Urothelium cell line (cell line): Measurements from ENCODE around the gene BAG1.

Experiments used
- DNase-seq: peaks from one replicate; pipeline ENCODE4 v3.0.0; 2011; ENCODE audit warnings: low spot score, mixed read lengths
- FAIRE-seq: peaks from 2 replicates; lab custom pipeline; 2011; peaks lifted over from hg19 to GRCh38; lab: Jason Lieb, UNC

Gene BAG1

DNA sequence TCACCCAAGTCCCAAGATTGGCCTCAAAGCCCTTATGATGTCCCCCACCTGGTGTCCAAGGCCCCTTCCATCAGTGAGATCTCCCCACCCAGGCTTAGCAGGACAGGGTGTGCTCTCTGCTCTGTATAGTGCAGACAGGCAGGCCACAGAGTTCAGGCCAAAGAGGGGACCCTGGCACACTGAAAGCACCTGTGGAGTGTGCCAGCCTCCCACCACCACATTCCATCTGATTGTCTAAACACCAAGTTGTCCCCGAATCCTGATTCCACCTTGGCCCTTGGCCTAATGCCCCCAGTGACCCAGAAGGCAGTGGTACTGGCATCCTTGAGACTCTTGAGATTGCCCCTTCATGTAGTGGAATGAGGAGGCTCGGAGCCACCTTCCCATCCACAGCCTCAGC, 19.2 kb downstream of the BAG1 start:
- no peak for FAIRE-seq
- no peak for DNase-seq

DNA sequence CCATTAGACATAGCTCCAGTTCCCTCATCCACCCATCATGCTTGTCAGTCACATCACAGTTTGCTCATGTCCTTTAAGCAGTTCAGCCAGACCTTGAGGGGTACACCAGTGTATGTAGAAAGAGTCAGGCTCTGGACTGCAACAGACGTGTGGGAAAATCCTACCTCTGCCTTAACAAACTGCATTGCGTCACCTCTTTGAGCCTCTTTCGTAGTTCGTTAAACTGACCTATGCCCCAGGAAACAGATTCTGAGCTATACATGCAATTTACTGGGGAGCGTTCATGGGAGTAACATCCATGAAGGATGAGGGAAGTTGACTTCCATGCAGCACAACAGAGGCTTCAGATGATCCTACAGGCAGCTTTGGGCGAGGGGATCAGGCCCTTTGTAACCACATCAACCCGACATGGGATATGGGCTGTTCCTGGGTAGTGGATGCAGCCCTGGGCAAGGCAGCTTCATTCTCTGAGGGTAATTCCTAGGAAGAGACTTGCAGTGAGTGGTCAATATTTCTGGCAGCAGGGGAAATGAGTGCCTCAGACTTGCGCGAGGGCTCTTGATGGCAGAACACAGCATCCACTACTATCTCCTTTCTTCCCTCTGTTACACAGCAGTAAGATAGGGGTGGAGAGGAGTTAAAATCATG, 20.2 kb downstream of the BAG1 start:
- DNase-seq (no peak), FAIRE-seq (no peak)

DNA sequence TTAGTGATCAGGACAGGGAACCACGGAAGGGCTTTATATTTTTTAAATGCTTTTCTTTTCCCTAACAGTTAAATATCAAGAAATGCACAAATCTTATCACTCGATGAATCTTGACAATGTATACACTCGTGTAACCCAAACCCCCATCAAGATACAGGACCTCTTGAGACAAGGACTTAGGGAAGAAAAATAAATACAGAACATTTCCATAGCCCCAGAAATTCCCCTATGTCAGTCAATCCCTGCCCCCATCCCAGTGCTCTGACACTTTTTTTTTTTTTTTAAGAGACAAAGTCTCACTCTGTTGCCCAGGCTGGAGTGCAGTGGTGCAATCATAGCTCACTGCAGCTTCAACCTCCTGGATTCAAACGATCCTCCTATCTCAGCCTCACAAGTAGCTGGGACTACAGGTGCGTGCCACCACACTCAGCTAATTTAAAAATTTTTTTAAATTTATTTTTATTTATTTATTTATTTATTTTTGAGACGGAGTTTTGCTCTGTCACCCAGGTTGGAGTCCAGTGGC, 21.8 kb downstream of the BAG1 start:
- DNase-seq (no peak), FAIRE-seq (no peak)

DNA sequence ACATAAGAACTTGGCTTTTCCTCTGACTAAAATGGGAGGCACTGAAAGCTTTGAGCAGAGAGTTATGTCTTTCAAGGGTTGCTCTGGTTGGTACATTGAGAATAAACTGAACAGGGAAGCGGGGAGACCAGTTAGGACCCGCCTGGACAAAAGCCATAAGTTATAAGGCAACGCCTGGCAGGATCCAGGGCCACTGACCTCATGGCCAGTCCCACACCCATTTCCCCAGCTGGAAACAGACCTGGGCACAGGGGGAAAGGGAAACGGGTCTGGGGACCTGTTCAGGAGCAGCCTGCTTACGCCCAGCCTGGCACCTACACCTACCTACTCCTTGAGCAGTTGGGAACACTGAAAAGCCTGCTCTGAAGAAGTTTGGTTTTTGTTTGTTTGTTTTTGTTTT, 23.2 kb downstream of the BAG1 start:
- FAIRE-seq (no peak), DNase-seq (no peak)

DNA sequence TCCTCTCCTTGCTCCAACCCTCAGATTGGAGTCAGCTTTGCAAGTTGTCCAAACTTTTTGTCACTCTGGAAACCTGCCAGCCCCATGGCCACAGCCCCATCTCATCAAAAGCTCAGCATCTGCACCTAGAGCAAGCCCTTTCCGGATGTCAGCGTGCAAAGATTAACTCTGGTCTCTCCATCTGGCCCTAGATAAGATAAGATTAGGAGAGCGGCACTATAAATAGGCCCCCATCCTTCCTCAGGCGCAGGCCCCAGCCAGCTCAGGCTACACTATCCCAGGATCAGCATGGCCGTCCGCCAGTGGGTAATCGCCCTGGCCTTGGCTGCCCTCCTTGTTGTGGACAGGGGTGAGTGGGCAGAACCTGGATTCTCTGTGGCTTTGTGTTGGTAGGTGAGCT, 24.6 kb downstream of the BAG1 start, which contains the start of gene SPINK4:
Gene SPINK4, plus strand, starts transcription at position 247 of the 400 bp plus-strand sequence. Its CDS starts 42 bp downstream, at position 289.
- FAIRE-seq = no peak
- no peak for DNase-seq

DNA sequence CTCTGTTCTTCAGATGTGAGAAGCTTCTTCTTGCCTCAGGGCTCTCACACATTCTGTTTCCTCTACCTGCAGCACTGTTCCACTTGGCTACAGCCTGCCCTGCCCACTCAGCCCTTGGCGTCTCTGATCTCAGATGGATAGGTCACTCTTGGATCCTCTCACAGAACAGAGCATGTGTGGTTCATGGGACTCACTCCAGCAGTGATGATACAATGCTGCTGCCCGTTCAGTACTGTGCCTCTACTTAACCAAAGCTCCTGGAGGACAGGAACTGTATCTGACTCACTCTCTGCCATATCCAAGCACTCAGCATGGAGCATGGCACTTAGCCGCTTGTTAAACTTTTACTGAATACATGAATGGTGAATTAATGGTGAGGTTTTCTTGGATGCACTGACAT, 27.9 kb downstream of the BAG1 start:
- DNase-seq (no peak), FAIRE-seq (no peak)

DNA sequence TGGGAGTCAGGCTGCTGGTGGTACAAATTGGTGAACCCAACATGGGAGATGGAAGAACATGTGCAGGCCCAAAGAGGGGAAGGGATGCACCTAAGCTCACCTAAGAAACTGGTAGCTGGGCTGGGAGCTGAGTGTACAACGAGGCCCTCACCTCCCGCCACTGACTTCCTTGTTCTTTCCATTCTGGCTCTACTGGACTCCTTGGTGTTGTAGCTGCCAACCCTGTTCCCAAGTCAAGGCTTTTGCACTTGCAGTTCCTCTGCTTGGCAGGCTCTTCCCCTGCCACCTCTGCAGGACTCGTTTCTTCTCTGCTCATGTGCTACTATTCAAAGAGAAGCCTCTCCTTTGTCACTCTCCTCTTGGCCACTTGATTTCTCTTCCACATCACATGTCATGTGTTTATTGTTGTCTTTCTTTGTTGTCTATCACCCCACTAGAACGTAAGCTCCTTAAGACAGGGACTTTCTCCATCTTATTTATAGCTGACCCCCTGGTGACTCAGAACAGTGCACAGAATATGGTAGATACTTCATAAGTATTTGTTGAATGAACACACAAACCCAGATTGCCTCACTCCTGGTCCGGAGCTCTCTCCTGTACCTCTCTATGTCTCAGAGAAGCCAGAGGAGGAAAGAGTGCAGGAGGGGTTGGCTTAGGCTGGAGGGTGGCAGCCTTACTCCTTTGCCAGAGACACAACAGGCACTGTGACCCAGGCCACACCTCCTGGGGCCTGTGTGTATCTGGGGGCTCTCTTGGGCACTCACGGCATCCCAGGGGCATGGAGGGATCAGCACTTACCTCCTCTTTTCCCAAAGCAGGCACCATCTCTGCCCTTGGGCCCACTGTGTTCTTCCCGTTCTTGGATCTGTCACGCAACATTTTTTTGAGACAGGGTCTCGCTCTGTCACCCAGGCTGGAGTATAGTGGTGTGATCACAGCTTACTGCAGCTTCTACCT, 29.7 kb downstream of the BAG1 start:
- FAIRE-seq (no peak), DNase-seq (no peak)

DNA sequence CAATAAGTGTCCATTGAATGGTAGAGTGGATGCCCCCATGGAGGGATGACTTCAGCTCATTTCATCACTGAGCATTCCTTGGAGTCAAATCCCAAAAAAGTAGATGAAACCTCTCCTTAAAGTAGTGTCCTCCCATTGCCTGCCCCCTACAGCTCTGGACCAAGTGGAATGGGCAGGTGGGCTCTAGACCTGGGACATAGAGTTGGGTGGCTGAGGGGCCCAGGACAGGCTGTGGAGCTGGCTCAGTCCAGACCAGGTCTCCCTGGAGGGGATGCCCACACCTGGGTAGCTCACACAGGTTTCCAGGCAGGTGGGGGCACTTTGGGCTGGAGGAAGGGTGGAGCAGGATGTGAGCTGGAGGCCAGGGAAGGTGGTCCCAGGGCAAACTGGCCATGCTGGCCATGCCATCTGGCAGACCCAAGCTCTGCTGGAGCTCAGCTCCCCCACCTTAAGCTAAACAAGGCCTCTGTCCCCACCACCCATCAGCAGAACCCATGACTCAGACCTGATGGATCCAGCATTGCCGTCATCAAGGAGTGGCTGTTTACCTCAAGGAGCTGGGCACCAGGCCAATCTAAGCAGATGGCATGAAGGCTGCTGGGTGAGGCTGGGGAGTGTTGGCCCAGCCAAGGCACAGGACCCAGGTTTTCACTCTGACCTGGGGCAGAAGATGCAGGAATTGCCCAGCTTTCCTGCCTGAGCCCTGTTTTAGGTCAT, 30.7 kb downstream of the BAG1 start:
- FAIRE-seq = peak; percentile 95
- DNase-seq = peak; percentile 93

DNA sequence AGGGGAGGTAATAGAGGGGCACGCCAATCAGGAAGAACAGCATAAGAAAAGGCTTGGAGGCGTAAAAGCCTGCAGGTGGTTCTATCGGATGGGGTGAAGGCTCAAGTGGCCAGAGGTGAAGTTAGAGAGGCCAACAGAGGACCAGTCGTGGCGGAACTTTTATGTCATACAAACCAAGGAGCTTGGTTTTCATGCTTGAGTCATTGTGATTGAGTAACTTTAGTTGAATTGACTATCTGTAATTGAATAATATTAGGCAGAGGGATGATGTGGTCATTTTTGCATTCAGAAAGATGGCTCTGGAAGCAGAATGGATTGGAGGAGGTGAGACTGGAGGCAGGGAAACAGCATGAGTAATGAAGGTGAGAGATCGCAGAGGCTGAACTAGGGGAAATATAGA, 31.7 kb downstream of the BAG1 start:
- no peak for FAIRE-seq
- DNase-seq = no peak

DNA sequence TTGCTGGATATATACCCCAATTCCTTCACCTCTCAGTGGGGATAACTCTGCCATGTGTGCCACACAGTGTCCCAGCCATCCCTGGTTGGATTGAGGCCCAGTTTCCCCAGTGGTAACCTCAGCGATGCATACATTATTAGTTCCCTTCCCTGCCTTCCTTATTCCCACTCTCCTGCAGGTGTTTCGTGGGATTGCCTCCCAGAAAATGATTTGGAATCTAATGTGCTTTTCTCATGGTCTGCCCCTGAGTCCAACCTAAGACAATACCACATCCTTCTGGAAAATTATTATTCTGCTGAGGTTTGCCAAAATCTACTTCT, 32.9 kb downstream of the BAG1 start:
- FAIRE-seq = no peak
- no peak for DNase-seq

DNA sequence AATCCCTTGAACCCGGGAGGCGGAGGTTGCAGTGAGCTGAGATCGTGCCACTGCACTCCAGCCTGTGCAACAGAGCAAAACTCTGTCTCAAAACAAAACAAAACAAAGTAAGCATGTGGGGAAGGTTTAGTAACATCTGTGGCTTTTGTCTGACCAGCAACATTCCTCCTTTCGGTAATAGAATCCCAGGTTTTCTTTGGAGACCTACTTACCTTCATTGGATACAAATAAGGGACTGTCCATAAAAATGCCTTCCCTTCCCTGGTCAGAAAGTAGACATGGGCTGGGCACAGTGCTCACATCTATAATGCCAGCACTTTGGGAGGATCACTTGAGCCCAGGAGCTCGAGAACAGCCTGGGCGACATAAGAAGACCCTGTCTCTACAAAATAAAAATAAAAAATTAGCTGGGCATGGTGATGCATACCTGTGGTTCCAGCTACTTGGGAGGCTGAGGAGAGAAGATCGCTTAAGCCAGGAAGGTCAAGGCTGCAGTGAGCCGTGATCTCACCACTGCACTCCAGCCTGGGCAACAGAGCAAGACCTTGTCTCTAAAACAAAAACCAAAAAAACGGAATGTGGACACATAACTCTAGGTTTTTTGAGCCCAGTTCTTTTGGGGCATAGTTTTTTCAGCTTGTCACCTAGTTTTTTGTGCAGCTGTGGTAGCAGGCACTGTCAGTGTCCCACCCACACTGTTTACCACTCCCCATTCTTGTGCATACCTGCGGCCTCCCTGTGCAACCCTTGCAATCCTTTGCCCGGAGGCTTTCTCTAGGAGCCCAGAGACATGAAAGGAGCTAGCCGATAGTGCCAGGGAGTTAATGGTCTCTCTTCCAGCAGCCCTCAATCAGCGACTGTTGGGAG, 33.5 kb downstream of the BAG1 start:
- FAIRE-seq = no peak
- peak; percentile 62 for DNase-seq

DNA sequence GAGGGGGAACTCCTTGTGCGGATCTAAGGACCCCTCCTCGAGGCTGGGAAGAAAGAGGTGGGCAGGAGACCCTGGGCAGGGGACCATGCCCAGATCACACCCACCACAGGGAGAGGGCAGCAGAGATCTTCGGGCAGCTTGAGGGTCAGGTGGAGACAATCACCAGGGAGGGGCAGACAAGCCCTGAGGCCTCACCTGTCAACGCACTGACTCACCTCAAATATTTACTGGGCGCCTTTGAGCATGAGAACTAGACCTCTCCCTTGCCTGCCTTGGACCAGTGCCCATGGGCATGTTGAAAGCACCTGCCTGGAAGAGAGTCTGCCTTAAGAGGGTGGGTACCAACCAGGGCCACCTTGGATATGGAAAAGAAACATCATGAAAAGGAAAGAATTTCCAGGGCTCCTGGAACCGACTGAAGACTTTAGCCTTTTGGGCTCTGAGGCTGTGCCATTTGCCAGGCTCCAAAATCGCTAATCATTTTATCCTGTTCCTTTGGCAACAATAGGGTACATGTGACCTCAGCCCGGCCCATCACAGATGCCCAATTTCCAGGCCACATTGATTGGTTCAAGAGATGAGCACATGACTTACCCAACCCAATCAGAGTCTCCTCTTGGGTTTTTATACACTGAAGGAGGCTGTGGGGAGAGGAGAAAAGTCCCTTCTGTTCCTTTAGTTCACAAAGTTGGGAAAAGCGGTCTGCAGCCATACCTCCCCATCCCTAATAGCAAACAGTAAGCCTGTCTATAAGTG, 35.0 kb downstream of the BAG1 start:
- no peak for FAIRE-seq
- DNase-seq = peak; percentile 58

DNA sequence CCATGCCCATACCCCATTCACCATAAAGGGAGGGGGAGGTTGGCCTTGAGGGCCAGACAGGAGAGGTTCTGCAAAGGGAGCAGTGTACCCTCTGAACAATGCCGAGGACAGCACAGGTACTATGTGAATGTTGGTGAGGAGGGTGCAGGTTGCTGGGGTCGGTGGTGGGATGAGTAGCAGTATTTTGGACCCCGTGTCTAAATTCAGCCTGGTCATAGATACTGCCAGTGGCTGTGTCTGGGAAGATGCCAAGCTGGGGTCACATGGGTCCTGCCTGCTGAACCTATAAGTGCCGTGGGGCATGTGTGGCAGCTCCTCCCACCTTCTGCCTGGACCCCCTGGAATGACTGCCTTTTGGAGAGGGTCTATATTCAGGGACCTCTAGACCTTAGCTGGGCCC, 35.9 kb downstream of the BAG1 start:
- FAIRE-seq = no peak

DNA sequence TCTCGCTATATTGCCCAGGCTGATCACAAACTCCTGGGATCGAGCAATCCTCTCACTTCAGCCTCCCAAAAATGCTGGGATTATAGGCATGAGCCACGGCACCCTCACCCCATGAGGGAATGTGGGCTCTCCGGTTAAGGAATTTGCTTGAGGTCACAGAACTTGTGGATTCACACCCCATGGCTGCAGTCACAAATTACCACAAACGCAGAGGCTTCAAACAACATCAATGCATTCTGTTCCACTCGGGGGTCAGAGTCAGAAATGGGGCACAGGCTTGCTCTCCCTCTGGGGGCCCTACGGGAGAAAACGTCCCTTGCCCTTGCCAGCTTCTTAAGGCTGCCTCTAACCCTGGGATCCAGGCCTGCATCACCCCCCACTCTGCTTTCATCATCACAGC, 36.8 kb downstream of the BAG1 start:
- DNase-seq (no peak), FAIRE-seq (no peak)

More for the DNA sequence above, 35.9 kb downstream of the BAG1 start:
- DNase-seq = no peak

DNA sequence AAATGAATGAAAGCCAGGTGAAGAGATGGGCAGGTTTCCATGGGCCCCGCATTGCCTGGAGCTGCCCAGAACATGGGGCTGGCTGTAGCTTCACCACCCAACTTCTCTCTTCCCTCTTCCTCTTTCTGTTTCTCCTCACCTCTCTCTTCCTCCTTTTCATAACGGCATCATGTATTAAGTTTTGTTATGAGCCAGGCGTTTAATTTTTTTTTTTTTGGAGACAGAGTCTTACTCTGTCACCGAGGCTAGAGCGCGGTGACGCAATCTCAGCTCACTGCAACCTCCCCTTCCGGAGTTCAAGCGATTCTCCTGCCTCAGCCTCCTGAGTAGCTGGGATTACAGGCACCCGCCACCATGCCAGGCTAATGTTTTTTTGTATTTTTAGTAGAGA, 37.5 kb downstream of the BAG1 start:
- FAIRE-seq (no peak), DNase-seq (no peak)

DNA sequence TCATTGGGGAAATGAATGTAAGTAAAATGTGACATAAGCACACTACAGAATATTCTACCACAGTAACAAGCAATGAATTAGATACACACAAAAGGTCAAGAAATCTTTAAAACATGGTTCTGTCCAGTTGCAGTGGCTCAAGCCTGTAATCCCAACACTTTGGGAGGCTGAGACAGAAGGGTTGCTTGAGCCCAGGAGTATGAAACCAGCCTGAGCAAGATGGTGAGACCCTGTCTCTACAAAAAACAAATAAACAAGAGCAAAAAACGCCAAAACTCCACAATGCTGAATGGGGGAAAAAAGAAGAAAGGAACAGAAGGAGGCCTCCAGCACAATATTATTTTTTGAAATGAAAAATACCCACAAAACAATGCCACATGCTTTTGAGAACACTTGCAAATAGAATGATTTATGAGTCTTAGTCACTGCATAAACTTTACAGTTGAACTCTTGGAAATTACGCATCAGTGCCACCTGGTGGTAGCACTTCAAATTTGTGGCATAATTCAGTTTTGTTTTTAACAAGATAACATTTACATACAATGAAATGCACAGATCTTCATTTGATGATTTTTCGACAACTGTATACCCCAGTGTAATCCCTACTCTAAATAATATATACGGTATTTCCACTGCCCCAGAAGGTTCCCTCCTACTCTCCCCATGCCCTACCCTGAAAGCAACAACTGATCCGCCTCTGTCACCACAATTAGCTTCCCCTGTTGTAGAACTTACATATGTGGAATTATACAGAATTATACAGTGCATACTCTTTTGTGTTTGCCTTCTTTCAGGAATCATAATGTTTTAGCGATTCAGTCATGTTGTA, 39.0 kb downstream of the BAG1 start:
- FAIRE-seq = no peak
- peak; percentile 60 for DNase-seq

DNA sequence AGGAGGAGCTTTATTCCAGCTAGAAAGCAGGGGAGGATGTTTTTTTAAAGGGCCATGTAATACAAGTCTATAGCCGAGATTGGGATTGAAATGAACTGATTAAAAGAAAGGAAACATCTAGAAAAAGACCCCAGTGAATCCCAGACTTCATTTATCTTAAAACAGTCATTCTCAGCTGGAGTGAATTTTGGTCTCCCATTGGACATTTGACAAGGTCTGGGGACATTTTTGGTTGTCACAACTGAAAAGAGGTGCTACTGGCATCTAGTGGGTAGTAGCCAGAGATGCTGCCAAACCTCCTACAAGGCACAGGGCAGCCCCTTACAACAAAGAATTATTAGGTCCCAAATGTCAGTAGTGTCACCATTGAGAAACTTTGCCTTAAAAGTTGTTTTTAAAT, 40.8 kb downstream of the BAG1 start:
- no peak for DNase-seq
- FAIRE-seq = no peak

DNA sequence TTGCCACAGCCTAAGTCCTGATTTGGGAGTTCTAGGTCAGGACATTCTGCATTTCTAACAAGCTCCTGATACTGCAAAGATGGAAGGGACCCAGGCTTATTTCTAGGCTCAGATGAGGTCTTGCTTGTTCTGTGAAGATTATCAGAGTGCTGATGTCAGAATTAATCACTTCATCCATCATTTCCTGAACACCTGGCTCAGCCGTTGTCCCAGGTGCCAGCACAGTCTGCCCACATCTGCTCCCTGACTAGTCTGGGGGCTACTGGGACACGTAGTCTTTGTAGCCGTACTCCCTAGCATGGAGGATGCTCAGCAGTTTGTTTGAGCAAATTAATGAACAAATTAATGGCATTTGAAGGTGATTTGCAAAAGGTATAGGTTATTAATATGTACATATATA, 42.5 kb downstream of the BAG1 start:
- FAIRE-seq (no peak), DNase-seq (no peak)

DNA sequence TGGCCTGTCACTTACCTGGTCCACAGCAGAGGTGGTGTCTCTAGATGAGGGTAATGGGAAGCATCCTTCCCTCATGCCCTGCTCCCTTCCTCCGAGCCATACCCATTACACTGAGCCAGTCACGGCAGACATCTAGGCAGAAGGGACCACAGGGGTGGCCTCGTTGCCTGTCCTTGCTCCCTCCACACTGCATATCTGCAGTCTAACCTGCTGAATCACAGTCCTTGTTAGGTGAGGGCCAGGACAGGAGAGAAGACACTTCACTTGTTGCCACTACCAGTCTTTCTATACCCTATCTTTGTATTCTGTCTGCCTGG, 43.0 kb downstream of the BAG1 start:
- DNase-seq = no peak
- FAIRE-seq = no peak
